ENCODE results near the gene CHPT1. TPM values are rescaled to one million over a fixed set of nuclear protein-coding genes. Genes with fewer than 3 reads are reported as not detected.

CHPT1 gene
- total and polyA plus RNA-seq, 2 of the 13 experiments (the other 11 are each of a cell fraction or from before 2014, with no cell fraction given) = 117 to 178 TPM

DNA sequence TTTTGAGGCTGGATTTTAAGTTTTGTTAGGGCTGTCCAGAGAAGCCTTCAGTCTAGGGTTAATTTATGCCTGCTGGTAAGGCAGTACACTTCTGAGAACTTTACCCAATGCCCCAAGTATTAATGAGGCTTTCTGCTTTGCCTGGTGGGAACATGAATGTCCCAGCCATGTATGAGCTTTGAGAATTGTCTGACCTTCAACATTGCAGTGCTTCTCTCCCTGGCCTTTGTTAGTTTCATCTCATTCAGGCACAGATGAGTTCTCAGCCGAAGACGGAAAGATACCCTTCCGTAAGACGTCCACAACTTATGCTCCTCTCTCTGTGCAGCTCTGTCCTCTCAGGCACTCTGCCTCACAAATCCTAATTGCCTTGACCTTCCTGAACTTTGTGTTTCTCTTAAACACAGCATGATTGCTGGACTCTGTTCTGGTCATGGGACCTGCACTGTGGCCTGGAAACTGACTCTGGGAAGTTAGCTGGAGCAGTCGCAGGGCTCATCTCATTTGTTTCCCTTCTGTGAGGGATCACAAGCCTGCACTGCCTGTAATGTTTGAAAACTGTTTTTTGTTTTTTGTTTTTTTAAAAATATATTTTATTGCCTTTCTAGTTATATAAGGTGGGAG lies 15.7 kb downstream of the CHPT1 start (continued):
- TF ChIP-seq, protein P1, sequence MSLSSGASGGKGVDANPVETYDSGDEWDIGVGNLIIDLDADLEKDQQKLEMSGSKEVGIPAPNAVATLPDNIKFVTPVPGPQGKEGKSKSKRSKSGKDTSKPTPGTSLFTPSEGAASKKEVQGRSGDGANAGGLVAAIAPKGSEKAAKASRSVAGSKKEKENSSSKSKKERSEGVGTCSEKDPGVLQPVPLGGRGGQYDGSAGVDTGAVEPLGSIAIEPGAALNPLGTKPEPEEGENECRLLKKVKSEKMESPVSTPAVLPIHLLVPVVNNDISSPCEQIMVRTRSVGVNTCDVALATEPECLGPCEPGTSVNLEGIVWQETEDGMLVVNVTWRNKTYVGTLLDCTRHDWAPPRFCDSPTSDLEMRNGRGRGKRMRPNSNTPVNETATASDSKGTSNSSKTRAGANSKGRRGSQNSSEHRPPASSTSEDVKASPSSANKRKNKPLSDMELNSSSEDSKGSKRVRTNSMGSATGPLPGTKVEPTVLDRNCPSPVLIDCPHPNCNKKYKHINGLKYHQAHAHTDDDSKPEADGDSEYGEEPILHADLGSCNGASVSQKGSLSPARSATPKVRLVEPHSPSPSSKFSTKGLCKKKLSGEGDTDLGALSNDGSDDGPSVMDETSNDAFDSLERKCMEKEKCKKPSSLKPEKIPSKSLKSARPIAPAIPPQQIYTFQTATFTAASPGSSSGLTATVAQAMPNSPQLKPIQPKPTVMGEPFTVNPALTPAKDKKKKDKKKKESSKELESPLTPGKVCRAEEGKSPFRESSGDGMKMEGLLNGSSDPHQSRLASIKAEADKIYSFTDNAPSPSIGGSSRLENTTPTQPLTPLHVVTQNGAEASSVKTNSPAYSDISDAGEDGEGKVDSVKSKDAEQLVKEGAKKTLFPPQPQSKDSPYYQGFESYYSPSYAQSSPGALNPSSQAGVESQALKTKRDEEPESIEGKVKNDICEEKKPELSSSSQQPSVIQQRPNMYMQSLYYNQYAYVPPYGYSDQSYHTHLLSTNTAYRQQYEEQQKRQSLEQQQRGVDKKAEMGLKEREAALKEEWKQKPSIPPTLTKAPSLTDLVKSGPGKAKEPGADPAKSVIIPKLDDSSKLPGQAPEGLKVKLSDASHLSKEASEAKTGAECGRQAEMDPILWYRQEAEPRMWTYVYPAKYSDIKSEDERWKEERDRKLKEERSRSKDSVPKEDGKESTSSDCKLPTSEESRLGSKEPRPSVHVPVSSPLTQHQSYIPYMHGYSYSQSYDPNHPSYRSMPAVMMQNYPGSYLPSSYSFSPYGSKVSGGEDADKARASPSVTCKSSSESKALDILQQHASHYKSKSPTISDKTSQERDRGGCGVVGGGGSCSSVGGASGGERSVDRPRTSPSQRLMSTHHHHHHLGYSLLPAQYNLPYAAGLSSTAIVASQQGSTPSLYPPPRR (CRISPR knock-in tag; IDR thresholded peaks at IDR 0.05; ENCODE audit: borderline replicate concordance) = peak; percentile 84; the same call in 1 of the 2 replicates
- TF ChIP-seq PCBP1 (IDR thresholded peaks at IDR 0.05; ENCODE audit: borderline replicate concordance, low read depth, low read length) = no peak
- TF ChIP-seq, protein P2, sequence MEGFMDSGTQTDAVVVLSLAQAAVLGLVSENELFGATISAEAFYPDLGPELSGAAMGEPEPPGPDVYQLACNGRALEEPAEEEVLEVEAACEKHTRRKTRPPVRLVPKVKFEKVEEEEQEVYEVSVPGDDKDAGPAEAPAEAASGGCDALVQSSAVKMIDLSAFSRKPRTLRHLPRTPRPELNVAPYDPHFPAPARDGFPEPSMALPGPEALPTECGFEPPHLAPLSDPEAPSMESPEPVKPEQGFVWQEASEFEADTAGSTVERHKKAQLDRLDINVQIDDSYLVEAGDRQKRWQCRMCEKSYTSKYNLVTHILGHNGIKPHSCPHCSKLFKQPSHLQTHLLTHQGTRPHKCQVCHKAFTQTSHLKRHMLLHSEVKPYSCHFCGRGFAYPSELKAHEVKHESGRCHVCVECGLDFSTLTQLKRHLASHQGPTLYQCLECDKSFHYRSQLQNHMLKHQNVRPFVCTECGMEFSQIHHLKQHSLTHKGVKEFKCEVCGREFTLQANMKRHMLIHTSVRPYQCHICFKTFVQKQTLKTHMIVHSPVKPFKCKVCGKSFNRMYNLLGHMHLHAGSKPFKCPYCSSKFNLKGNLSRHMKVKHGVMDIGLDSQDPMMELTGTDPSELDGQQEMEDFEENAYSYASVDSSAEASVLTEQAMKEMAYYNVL (CRISPR knock-in tag; IDR thresholded peaks at IDR 0.05; ENCODE audit: borderline replicate concordance) = peak; percentile 66; the same call in 1 of the 2 replicates
- TF ChIP-seq ZFP1 (CRISPR knock-in tag; IDR thresholded peaks at IDR 0.05) = peak; percentile 62; the same call in 1 of the 2 replicates
- no peak for TF ChIP-seq ZNF546 (CRISPR knock-in tag; conservative IDR thresholded peaks at IDR 0.05)
- TF ChIP-seq ZNF598 (CRISPR knock-in tag; IDR thresholded peaks at IDR 0.05; ENCODE audit: borderline replicate concordance) = no peak
- TF ChIP-seq, protein P3, sequence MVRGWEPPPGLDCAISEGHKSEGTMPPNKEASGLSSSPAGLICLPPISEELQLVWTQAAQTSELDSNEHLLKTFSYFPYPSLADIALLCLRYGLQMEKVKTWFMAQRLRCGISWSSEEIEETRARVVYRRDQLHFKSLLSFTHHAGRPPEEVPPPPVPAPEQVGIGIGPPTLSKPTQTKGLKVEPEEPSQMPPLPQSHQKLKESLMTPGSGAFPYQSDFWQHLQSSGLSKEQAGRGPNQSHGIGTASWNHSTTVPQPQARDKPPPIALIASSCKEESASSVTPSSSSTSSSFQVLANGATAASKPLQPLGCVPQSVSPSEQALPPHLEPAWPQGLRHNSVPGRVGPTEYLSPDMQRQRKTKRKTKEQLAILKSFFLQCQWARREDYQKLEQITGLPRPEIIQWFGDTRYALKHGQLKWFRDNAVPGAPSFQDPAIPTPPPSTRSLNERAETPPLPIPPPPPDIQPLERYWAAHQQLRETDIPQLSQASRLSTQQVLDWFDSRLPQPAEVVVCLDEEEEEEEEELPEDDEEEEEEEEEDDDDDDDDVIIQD (CRISPR knock-in tag; IDR thresholded peaks at IDR 0.05; ENCODE audit: low read depth) = peak; percentile 91
- no peak for TF ChIP-seq ZNF850 (CRISPR knock-in tag; conservative IDR thresholded peaks at IDR 0.05)
- TF ChIP-seq ZNF337 (CRISPR knock-in tag; IDR thresholded peaks at IDR 0.05; ENCODE audit: borderline replicate concordance, low read depth) = no peak
- TF ChIP-seq NFKB2 (CRISPR knock-in tag; IDR thresholded peaks at IDR 0.05; ENCODE audit: borderline replicate concordance) = no peak
- TF ChIP-seq ZNF615 (CRISPR knock-in tag; IDR thresholded peaks at IDR 0.05; ENCODE audit: borderline replicate concordance) = no peak
- TF ChIP-seq, protein P4, sequence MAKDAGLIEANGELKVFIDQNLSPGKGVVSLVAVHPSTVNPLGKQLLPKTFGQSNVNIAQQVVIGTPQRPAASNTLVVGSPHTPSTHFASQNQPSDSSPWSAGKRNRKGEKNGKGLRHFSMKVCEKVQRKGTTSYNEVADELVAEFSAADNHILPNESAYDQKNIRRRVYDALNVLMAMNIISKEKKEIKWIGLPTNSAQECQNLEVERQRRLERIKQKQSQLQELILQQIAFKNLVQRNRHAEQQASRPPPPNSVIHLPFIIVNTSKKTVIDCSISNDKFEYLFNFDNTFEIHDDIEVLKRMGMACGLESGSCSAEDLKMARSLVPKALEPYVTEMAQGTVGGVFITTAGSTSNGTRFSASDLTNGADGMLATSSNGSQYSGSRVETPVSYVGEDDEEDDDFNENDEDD (CRISPR knock-in tag; IDR thresholded peaks at IDR 0.05; ENCODE audit: borderline replicate concordance) = peak; percentile 16; the same call in 1 of the 2 replicates
- no peak for TF ChIP-seq ZNF451 (CRISPR knock-in tag; IDR thresholded peaks at IDR 0.05)
- TF ChIP-seq YY1 (IDR thresholded peaks at IDR 0.05; ENCODE audit: insufficient read depth, insufficient replicate concordance, low read depth, low read length) = no peak
- TF ChIP-seq CBX5 (CRISPR knock-in tag; IDR thresholded peaks at IDR 0.05; ENCODE audit: borderline replicate concordance) = peak; percentile 67; the same call in 1 of the 2 replicates
- TF ChIP-seq SMARCC2 (IDR thresholded peaks at IDR 0.05) = no peak
